Thymus (tissue), 11 donors: Measurements from ENCODE around the gene NGDN. TPM values are rescaled to one million over a fixed set of nuclear protein-coding genes. Genes with fewer than 3 reads are reported as not detected.

Experiments
- DNase-seq, 9 donors: peaks; one replicate each; pipeline ENCODE4 v3.0.0-alpha.2; 2013; ENCODE audit warnings: low spot score in 9 of 9, low read depth in 6 of 9, missing footprints in 1 of 9
- H3K27ac ChIP-seq, 2 donors: one replicate each; pipeline ENCODE4 v1.5.1; 2013; ENCODE audit warnings: control low read depth in 1 of 2, low read depth in 1 of 2, low read length in 1 of 2, mild to moderate bottlenecking in 1 of 2, moderate library complexity in 1 of 2
- H3K27me3 ChIP-seq, 2 donors: one replicate each; pipeline ENCODE4 v1.5.1; 2013; ENCODE audit warnings: low read length in 1 of 2; ENCODE audit not compliant: control insufficient read depth in 2 of 2, insufficient read depth in 1 of 2
- H3K36me3 ChIP-seq, 2 donors: one replicate each; pipeline ENCODE4 v1.5.1; 2013; ENCODE audit warnings: low read length in 1 of 2, mild to moderate bottlenecking in 1 of 2, moderate library complexity in 1 of 2; ENCODE audit not compliant: control insufficient read depth in 2 of 2, insufficient read depth in 2 of 2
- H3K4me1 ChIP-seq, 2 donors: one replicate each; pipeline ENCODE4 v1.5.1; 2013; ENCODE audit warnings: low read length in 2 of 2; ENCODE audit not compliant: control insufficient read depth in 2 of 2, insufficient read depth in 2 of 2
- H3K4me3 ChIP-seq, 2 donors: one replicate each; pipeline ENCODE4 v1.5.1; 2013; ENCODE audit warnings: low read length in 2 of 2, control low read depth in 1 of 2, mild to moderate bottlenecking in 1 of 2
- H3K9me3 ChIP-seq, 2 donors: one replicate each; pipeline ENCODE4 v1.5.1; 2013; ENCODE audit warnings: low read length in 1 of 2, mild to moderate bottlenecking in 1 of 2; ENCODE audit not compliant: control insufficient read depth in 2 of 2, insufficient read depth in 1 of 2
- WGBS: extraction: QIAGEN DNeasy Blood & Tissue Kit; methylation state at CpG from one replicate; pipeline ENCODE4 v1.1.7; 2013; 5-methylcytosine and 5-hydroxymethylcytosine counted together
- polyA plus RNA-seq: library from polyadenylated mRNA; stranded (reverse); fragments of 200-250 nt; gene quantifications from one replicate; pipeline ENCODE4 v1.2.3, GENCODE V29; 2013
- total RNA-seq: library from RNA; stranded (reverse); fragments of 120-200 nt; gene quantifications from one replicate; pipeline ENCODE4 v1.2.4, GENCODE V29; 2013
- donor health status: healthy.

Gene NGDN
- total and polyA plus RNA-seq, 2 donors = 49.6 to 66.0 TPM

DNA sequence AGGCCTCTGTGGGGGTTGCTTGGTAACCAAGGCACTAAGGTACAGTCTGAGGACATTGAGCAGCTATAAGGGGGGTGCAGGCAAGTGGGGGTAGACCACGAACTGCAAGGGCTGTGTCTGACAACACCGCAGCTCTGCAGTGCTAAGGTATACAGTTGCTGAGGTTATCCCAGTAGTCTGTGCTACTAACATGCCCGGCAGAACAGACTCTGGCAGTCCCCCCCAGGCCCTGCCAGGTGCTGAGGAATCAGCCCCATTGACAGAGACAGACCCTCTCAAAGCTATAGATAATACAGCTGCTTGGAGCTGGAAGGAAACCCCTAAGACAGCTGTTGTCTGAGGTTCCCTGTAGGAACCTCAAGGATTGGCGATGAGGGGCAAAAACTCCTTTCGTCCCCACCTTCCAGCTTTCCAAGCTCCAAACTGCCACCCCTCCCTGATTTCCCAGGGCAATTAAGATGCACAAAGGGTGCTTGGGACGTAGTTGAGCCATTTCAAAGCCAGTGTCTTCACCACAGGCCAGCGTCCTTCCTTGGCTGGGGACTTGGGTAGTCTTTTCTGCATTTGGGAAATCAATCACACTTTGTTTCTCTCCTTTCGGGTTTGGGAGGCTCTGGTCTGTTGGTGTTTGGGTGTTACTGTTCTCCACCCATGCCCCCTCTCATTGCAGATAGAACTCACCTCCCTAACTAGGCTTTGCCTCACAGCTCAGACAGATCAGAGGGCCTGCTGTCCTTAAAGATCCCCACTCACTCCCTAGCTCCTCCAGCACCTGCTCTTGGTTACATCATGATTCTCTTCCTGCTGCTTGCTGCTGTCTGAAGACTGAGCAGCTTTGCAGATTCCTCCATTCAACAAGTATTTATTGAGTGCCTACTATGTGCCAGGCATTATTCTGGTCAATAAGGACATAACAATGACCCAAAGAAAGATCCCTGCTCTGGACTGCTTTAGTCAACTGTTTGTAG, 32.1 kb upstream of the NGDN start:
- WGBS = 80% methylated on average over 8 of the region's 8 CpGs
- H3K27ac ChIP-seq = no peak overlapping the region
- H3K9me3 ChIP-seq = no peaks in the 10 kb centered on the region
- peaks cover 0 to 10% of the 10 kb centered on the region in 2 donors for H3K4me1 ChIP-seq
- no peak for DNase-seq
- no peaks in the 10 kb centered on the region for H3K27me3 ChIP-seq
- no peak overlapping the region for H3K4me3 ChIP-seq
- H3K36me3 ChIP-seq = no peaks in the 10 kb centered on the region

DNA sequence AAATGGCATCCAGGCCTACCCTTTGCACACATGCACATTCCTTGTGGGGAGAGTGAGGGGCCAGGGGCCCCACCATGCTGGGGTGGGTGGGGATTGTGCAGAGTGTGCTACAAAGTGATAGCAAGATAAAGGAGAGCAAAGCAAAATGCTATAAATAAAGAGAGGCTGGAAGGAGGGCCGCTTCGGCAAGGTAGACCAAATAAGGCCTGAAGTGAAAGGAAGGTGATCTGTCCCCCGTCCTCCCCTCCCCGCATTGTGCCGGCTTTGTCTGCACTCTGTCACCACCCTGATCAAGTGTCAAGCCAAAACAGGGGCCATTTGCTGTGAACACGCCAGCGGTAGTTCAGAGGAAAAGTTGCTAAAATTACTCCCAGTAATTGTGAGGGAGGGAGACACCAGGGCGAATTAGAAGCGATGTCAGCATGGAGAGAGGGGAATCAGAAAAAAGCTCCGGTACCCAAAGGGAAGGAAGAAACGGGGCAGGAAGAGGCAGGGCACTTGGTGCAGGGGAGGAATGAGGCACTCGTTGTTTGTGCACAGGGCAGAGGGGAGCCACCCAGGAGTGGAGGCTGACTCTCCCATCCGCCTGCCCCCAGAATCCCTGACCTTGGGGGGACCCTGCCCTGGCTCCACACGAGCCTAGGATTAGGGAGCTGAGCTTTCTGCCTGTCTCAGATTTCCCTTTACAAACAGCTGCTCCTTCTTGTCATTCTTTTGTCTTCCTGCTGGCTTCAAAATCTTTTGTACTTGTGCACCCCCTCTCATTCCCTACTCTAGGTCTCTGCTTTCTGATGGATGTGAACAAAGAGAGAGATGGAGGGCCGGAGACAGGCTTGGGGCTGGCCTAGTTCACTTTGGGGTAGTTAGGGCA, 31.2 kb upstream of the NGDN start:
- Histone ChIP-seq H3K27me3 (peaks cover 0 to 2% of the 10 kb centered on the region in 2 donors), H3K4me3 (no peak overlapping the region), H3K4me1 (peaks cover 0 to 10% of the 10 kb centered on the region in 2 donors), H3K27ac (no peak overlapping the region), H3K9me3 (no peaks in the 10 kb centered on the region), H3K36me3 (no peaks in the 10 kb centered on the region)
- 72% methylated on average over 15 of the region's 15 CpGs for WGBS
- DNase-seq = no peak

DNA sequence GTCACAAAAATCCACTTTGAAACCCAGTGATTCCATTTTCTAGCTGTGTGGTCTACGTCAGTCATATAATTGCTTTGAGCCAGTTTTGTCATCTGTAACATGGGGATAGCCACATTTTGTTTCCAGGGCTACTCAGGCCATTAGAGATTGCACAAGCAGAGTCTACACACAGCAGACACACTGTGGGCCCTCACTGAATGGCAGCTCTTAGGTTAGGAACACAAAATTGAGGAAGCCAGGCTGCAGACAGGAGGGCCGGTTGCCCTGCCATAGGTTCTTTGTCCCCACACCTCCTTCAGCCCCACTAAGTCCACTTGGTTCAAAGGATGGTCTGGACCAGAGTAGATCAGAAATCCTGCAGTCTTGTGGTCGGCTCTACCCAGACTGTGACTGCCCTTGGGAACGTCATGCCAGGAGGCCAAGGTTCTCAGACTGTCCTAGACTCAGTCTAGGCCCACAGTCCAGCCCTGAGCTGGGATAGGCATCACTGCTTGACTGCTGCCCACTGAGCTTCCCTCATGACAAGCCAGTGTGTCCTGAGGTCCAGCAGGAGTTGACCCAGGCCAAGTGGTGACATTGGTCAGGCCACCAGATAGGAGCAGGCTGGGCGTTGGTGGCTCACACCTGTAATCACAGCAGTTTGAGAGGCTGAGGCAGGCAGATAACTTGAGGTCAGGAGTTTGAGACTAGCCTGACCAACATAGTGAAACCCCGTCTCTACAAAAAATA, 30.2 kb upstream of the NGDN start:
- H3K9me3 ChIP-seq = no peaks in the 10 kb centered on the region
- H3K4me1 ChIP-seq = peaks cover 0 to 10% of the 10 kb centered on the region in 2 donors
- WGBS = 93% methylated on average over 6 of the region's 6 CpGs
- no peak overlapping the region for H3K27ac ChIP-seq
- H3K27me3 ChIP-seq = peaks cover 0 to 4% of the 10 kb centered on the region in 2 donors
- no peak overlapping the region for H3K4me3 ChIP-seq
- no peaks in the 10 kb centered on the region for H3K36me3 ChIP-seq
- DNase-seq = no peak

DNA sequence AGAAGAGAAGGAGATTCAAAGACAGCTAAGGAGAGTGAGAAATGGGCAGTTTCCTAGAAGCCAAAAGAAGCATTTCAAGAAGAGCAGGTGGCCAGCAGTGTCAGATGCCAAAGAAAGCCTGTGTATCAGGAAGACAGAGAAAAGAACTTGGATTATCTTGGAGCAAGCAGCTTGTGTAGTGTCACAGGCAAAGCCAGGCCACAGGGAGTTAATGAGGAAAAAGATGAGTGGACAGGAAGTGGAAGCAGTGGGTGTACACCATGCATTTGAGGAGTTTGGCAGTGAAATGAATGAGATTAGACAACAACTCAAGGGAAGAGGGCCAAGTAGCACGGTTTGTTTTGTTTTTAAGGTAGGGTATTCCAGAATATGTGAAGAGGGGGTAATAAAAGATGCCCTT, 28.4 kb upstream of the NGDN start:
- H3K27me3 ChIP-seq = peaks cover 0 to 4% of the 10 kb centered on the region in 2 donors
- H3K4me3 ChIP-seq = no peak overlapping the region
- H3K9me3 ChIP-seq = no peaks in the 10 kb centered on the region
- H3K27ac ChIP-seq = no peak overlapping the region
- peaks cover 0 to 10% of the 10 kb centered on the region in 2 donors for H3K4me1 ChIP-seq
- 86% methylated on average over 1 of the region's 1 CpG for WGBS
- H3K36me3 ChIP-seq = no peaks in the 10 kb centered on the region
- no peak for DNase-seq

DNA sequence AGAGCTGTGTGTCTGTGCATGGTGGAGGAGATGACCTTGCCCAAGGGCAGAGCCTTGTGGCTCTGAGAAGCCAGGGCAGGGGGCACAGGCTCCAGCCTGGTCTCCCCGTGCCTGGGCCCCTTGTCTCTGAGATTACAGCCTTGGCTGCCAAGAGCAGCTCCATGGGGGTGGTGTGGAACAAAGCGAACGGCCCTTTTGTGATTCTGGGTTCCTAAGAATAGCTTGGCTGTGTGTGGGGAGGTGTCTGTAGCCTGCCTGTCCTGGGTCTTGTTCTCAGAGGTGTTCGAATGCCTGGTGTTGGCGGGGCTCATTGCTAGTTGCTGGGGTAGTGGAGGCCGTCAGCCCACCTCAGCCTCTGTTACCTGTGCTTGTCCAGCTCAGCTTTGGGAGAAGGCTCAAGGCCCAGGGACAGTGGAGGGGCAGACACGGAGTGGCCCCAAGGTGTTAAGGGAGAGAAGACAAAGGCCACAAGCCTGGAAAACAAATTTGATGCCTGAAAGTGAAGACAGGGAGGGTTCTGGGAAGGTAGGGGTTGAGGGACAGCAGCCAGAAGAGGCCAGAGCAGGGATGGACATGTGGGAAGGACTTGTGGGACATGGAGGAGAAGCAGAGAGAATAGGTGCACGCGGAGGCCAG, 26.7 kb upstream of the NGDN start:
- WGBS = 92% methylated on average over 9 of the region's 9 CpGs
- DNase-seq = no peak
- peaks cover 0 to 4% of the 10 kb centered on the region in 2 donors for H3K27me3 ChIP-seq

DNA sequence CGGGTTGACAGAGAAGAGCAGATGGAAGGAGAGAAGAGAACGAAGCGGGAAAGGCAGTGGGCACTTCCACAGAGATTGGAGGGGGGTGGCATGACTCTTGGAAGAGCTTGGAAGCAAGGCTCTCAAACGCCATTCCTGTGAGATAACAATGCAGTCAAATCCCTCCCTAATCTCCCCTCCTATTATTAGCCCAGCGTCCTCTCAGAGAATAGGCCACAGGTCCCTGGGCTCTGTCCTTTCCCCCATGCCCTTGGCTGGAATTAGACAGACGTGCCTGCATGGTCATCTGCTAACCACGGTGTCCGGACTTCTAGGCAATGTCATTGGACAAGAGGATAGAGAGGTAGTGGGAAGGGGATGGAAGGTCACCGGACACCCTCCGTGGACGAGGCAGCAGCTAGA, 26.1 kb upstream of the NGDN start:
- Histone ChIP-seq H3K9me3 (no peaks in the 10 kb centered on the region), H3K27me3 (peaks cover 0 to 4% of the 10 kb centered on the region in 2 donors), H3K36me3 (no peaks in the 10 kb centered on the region), H3K4me1 (peaks cover 0 to 6% of the 10 kb centered on the region in 2 donors), H3K27ac (no peak overlapping the region), H3K4me3 (no peak overlapping the region)
- no peak for DNase-seq
- WGBS = 94% methylated on average over 11 of the region's 11 CpGs

More for the DNA sequence above, 26.7 kb upstream of the NGDN start:
- H3K9me3 ChIP-seq = no peaks in the 10 kb centered on the region
- H3K4me3 ChIP-seq = no peak overlapping the region
- no peak overlapping the region for H3K27ac ChIP-seq
- H3K36me3 ChIP-seq = no peaks in the 10 kb centered on the region
- peaks cover 0 to 8% of the 10 kb centered on the region in 2 donors for H3K4me1 ChIP-seq

DNA sequence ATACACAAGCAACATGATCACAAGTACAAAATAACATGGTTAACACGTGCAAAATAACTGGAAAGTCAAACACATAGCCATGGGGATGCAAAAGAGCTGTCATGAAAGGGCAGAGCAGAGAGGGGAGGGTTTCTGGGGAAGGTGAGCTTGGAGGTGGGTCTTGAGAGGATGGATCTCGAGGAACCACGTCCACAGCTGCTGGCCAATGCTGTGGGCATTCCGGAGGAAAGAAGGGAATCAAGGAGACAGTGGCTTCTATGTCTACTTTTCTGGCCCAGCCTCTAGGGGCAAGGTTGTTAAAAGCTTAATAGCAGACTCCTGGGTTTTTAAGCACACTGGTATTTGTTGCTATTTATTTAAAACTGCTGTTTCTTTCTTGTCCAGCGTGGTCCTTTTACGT, 25.6 kb upstream of the NGDN start:
- Histone ChIP-seq H3K27me3 (peaks cover 0 to 4% of the 10 kb centered on the region in 2 donors), H3K4me3 (no peak overlapping the region), H3K27ac (no peak overlapping the region), H3K36me3 (no peaks in the 10 kb centered on the region), H3K4me1 (peaks cover 0 to 2% of the 10 kb centered on the region in 2 donors), H3K9me3 (no peaks in the 10 kb centered on the region)
- WGBS = 91% methylated on average over 6 of the region's 6 CpGs
- DNase-seq = no peak

DNA sequence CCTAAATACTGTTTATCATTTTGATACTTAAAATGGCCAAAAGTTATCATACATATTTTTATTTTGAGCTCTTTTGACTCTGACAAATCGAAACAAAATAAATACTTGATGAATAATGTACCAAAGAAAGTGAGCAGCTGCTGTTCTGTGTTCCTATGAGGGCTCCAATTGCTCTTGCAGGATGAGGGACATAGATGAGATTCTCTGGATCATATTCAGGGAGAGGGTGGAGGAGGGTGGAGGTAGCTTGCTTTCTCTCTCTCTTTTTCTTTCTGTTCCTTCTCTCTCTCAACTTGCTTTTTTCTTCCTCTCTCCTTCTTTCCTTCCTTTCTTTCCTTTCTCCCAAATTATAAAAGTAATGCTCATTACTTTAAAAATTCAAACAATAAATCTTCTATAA, 25.2 kb upstream of the NGDN start:
- Histone ChIP-seq H3K27ac (no peak overlapping the region), H3K36me3 (no peaks in the 10 kb centered on the region), H3K4me3 (no peak overlapping the region), H3K4me1 (peaks cover 0 to 2% of the 10 kb centered on the region in 2 donors), H3K9me3 (no peaks in the 10 kb centered on the region), H3K27me3 (peaks cover 0 to 4% of the 10 kb centered on the region in 2 donors)
- DNase-seq = no peak
- WGBS = 91% methylated on average over 1 of the region's 1 CpG
